Stimulated activated CD4-positive, alpha-beta T cell treated with anti-CD3 and anti-CD28 coated beads, Interleukin-4, amount 100 ng/mL, for 48 hours (primary cell): ENCODE measurements around the gene FAM124B.

Experiments
- DNase-seq, 2 donors: peaks; one replicate each; pipeline ENCODE4 v3.0.0-alpha.2; 2020; ENCODE audit warnings: low read depth in 2 of 2

Gene FAM124B

DNA sequence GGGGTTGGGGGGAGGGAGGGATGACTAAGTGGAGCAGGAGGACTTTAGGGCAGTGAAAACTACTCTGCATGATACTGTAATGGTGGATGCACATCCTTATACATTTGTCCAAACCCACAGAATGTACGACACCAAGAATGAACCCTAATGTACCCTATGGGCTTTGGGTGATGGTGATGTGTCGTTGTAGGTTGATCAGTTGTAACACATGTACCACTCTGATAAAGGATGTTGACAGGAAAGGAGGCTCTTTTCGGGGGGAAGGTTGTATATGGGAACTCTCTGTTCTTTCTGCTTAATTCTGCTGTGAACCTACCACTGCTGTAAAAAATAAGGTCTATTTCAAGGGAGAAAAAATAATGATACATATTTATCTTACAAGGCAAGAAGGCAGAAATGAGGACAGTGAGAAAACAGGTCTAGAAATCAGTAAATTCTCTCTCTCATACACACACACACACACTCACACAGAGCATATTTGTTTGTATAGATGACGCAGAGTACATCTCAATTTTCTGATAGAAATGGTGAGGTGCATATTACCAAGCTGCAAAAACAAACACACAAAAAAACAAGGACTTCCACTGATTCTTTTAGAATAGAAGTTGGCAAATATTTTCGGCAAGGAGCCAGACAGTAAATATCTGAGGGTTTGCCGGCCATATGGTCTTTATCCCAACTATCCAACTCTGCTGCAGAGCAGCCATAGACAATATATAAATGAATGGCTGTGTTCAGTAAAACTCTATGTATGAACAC, 20.2 kb downstream of the FAM124B start:
- no peak for DNase-seq

DNA sequence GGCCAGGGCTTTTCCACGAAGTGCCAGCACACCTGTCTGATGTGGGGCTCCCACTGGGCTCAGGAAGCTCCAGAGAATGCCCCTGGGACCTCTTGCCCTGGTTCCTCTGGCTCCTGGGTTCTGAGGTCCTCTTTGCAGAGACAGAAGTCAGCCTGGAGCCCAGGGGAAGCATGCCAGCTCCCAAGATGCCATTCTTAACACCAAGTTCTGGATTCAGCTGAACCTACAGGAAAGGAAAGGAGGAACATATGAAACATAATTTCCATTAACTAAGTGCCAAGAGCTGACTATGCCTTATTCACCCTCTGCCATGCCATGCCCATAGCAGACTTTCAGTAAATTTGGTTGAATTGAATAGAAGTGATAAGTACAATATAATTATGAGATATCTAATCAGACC, 21.9 kb downstream of the FAM124B start:
- DNase-seq, result no peak

DNA sequence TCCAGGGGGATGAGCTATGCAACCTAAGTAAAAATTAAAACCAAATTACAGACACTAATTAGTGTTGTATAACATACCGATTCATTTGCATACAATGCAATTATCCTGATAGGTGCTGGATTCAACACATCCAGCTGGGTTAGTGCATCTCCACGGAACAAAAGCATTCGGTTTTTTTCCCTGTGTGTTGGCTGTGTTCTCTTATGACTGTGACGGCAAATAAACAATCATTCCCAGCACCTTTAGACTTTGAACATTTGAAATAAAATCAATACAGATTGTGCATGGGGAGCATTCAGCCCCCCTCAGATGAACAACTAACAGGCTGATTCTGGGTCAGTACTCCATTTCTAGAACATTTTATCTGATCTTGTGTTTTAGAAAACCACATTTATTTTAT, 22.7 kb downstream of the FAM124B start:
- no peak for DNase-seq

DNA sequence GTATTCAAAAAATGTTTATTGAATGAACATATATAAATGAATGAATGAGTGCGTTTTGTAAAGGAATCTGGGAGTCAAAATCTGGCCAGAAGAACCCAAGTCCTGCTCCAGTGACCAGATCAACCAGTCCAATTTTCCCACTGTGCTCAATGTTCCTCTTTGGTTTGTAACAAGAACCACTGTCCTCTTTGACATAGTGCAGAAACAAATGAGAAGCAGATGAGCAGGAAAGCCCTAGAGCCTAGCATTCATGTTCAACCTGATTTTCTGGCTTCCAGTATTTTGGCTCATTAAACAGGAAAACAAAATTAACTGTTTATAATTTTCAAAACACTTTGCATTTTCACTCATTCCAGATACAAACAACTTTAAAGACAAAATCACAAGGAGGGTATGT, 23.2 kb downstream of the FAM124B start:
- DNase-seq, result no peak

DNA sequence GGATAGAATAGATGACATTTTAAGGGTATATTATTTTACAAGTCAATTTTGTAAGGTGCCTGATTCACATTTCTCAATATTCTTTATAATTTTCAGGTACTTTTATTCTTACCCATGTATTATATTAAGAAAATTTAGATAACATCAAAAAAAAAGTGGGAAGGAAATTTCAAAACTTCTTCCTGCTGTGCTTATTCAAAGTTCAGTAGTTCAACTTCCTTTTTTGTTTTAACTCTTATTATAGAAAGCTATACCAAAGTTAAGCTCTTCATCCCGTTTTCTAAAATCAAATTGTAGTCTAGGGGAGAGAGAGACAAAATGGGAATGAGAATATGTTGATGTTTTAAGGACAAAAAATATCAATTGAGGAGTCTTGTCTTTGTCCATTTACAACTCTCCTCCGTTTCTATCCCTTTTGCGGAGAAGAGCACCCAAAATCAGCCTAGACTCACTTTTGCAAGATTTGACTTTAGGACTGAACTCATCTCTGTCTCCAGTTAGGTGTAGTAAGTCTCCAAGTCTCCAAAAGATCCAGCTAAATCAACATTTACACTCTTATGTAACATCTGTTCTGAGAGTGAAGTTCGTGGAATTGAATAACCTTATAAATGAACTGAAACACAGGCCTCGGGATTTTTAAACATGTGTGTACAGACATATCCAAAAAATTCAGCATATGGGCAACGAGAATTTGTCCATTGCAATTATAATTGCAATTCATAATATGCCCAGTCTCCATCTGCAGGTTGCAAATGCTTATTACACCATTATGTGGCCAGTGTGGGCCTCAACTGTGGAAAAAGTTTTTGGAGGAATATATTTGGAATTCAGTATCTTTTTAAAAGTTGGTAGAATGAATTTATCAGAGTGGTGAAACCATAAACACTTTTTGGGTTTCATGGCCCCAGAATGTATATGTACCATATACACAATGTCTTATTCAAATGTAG, 23.9 kb downstream of the FAM124B start:
- no peak for DNase-seq

- no peak for DNase-seq
These were observed 29.3 kb downstream of the FAM124B start for GRCh38 chr2:224372641-224373040.

DNA sequence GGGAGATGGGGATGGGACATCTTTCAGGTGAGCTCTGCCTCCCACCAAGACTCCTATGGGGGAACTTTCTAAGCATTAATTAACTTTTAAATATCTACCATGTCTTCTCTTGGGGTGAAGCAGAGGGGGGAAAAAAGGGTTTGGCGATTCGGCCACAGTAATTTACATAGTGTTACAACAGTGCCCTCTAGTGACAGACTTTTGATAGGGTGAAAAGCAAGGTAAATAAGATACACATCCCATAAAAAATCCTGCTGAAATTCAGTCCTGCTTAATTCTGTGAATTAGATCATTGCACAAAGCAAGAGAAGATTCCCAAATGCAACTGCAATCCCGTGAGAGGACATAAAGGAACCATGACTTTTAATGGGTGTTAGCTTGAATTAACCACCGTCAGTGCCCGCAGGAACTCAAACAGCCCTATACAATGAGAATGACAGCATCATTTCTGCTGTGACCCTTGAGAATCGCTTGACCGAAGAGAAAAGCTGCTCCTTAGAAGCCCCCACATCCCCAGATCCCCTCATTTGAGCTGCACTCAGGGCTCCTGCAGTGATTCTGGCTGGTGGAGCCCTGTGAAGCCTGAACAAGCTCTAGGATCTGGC, 32.8 kb downstream of the FAM124B start:
- no peak for DNase-seq

DNA sequence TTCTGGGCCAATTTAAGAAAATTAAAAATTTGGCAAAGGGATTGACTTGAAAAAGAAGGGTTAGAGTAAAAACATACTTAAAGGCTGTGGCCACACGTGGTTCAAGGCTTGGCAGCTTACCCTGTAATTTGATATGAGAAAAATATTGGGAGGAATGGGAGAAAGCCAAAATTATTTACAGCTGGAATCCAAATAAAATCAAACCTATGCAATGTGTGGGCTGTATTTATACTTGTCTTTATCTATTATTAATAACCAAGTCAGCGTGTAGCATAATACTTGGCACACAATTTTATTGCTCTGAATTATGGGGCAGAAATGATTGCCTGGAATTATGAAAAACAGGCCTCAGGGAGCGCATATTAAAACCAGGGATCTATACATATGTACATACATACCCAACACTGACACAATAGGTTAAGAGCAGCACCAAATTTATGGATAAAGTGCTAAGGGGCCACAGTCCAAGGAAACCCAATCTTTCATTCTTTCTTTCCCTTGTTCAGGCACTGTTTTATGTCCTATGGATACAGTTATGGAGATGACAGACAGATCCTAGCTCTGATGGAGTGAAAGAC, 35.6 kb downstream of the FAM124B start:
- no peak for DNase-seq

- DNase-seq, result no peak
These were observed 36.6 kb downstream of the FAM124B start for GRCh38 chr2:224365331-224365730.

- DNase-seq, result no peak
These were observed 38.6 kb downstream of the FAM124B start for GRCh38 chr2:224363281-224363680.

GRCh38 chr2:224362094-224362493, 39.8 kb downstream of the FAM124B start:
- no peak for DNase-seq

- no peak for DNase-seq
These were observed 41.1 kb downstream of the FAM124B start for GRCh38 chr2:224360801-224361251.

DNA sequence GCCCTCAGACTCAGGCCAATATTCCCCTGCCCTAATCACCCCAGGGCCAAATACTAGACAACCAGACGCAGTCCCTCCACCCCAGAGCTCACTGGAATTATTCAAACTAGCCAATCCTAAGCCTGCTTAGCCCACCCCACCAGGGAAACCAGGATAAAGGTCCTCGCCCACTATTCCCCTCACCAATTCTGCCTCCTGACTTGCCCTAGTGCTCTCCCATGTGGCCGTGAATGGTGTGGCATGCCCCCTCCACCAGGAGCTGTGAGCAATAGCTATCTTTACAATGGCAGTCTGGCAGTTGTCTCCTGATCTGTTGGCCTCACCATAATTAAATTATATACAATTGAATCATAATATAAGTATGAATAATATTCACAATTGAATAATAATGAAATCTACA, 42.3 kb downstream of the FAM124B start:
- no peak for DNase-seq

DNA sequence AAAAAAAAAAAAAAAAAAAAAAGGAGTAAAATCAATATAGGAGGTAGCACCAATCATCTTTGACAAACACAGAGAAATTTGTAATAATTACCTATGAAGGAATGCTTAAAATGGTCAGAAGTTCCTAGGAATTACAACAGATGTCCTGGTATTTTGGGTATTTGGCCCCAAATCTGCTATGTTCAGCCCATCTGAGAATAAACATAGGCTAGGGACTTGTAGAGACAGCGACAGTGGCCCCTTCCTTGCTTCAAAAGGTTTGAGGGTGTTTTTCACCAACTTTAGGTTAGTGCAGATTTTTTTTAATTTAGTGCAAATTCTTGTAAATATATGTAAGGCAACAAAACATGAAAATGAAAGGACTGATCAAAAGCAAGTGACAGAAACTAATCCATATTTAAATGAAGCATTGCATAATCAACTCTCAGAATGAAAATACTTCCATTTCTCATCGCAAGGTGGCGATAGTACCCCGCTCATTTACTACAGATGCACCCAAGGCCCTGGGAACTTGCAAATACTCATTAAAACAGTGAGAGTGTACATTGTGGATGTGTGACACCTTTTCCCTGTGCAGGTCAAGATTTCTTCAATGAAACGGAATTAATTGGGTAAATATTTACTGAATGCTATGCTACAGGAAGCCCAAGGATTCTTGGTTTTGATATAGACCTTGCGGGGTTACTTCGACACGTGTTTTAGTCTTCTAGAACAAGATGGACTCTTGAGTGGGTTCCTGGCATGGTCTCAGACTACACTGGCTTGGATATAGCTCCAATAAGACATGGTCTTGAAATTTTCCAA, 44.6 kb downstream of the FAM124B start:
- peak; percentile 25 to 28 for DNase-seq

DNA sequence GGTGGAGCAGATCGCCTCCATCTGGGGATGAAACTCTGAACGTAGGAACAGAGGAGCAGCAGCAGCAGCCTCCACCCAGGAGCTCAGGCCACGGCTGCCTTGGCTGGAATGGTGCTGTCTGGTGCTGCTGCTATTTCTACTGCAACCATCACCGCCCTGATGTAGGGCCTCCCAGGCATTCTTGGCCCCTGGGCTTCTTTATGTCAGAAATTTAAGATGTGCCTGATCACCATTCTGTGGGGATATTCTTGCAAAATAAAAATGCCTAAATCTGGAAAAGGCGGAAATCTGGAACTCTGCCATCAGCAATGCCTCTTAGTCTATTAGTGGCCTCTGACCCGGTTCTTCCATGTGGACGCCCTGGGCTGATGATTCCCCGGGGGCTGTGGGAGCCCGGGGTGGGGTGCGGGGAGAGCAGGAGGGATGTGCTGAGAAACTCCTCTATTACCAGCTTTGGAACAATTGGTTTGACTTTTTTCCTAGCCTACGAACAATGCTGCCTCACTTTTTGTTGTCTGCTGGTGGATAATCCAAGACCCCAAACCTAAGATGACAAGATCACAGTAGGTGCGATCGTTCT, 47.2 kb downstream of the FAM124B start:
- DNase-seq, result no peak

GRCh38 chr2:224350703-224351102, 51.2 kb downstream of the FAM124B start:
- DNase-seq, result no peak

DNA sequence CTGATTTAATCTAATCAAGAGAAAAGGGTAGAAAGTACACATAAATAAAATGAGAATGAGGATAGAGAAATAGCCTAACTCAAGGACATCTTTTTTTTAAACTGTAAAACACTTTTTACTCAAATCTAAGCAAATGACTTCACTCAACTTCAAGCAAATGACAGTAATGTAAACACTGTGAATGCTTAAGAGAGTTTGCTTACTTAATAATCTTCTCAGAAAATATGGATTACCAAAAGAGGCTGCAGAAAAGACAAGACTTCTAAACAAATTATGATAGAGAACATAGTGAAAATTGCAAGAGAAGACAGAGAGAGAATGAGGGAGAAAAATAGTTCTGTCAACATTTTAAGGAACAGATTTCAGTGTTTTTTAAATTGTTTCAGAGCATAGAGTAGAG, 52.5 kb downstream of the FAM124B start:
- DNase-seq, result no peak

GRCh38 chr2:224347176-224348051, 54.5 kb downstream of the FAM124B start:
- no peak for DNase-seq

DNA sequence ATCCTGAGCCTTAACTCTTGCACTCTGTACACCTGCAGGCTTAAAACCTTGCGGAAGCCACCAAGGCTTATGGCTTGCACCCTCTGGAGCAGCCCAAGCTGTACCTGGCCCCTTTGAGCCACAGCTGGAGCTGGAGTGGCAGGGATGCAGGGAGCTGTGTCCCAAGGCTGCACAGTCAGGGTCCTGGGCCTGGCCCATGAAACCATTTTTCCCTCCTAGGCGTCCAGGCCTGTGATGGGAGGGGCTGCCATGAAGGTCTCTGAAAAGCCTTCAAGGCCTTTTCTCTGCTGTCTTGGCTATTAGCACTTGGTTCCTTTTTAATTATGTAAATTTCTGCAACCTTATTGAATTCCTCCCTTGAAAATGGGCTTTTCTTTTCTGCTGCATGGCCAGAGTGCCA, 56.4 kb downstream of the FAM124B start:
- no peak for DNase-seq

DNA sequence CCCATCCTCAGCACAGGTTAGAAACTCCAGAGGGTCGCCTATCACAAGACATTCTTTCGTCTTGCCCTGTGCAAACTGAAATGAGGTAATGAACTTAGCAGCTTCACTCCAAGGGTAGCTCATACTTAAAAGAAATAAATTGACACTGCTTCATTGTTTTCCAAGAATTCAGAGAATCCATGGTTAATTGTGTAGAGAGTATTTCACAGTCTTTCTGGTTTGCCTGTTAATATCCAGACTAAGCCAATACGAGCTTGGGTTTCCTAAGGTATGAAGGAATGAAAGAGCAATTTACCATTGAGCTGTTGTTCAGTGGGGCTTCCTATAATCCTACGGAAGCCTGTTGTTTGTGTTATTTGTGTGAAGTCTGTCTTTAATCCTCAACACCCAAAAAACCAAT, 58.7 kb downstream of the FAM124B start:
- DNase-seq, result no peak
